SK-N-SH treated with all-trans-retinoic acid at 6 μM for 48 hours (cell line): Measurements from ENCODE around the gene KIRREL3.
"Not testable (repeated sequence)": the region's sequence is repeated elsewhere in the genome, so short reads cannot be mapped to it uniquely, and the experiment has no call there.

Source experiments
- ATAC-seq: fragments of 200-7000 bp; cut with Tn5 transposase; 3 replicates; pipeline ENCODE4 v1.9.1; 2020; ENCODE audit warnings: mild to moderate bottlenecking, moderate library complexity
- ARNTL ChIP-seq: fragments of 450-650 bp; formaldehyde crosslinking; IDR thresholded peaks from 2 replicates; pipeline ENCODE4 v1.5.0; 2020; ENCODE audit warnings: low read depth, mild to moderate bottlenecking, moderate library complexity, borderline replicate concordance
- CREB5 ChIP-seq: fragments of 250-450 bp; sonication (Bioruptor Pico); IDR thresholded peaks from 2 replicates; pipeline ENCODE4 v1.5.1; 2020; ENCODE audit warnings: low read depth, mild to moderate bottlenecking, moderate library complexity
- CSDC2 ChIP-seq: fragments of 250-450 bp; sonication (Bioruptor Pico); IDR thresholded peaks from 2 replicates; pipeline ENCODE4 v1.5.0; 2020; ENCODE audit warnings: mild to moderate bottlenecking, moderate library complexity
- CSRNP3 ChIP-seq: fragments of 250-450 bp; sonication (Bioruptor Pico); IDR thresholded peaks from 2 replicates; pipeline ENCODE4 v1.5.1; 2021; ENCODE audit warnings: mild to moderate bottlenecking, moderate library complexity
- ESRRG ChIP-seq: fragments of 250-450 bp; sonication (Bioruptor Pico); IDR thresholded peaks from 2 replicates; pipeline ENCODE4 v1.6.1; 2021; ENCODE audit warnings: mild to moderate bottlenecking
- GLIS3 ChIP-seq: fragments of 250-450 bp; sonication (Bioruptor Pico); IDR thresholded peaks from 2 replicates; pipeline ENCODE4 v1.5.0; 2020; ENCODE audit warnings: mild to moderate bottlenecking, moderate library complexity
- ISL1 ChIP-seq: fragments of 250-450 bp; sonication (Bioruptor Pico); IDR thresholded peaks from 2 replicates; pipeline ENCODE4 v2.1.2; 2022; ENCODE audit warnings: mild to moderate bottlenecking, moderate library complexity
- OSR1 ChIP-seq: fragments of 250-450 bp; sonication (Bioruptor Pico); IDR thresholded peaks from 2 replicates; pipeline ENCODE4 v1.8.0; 2022; ENCODE audit warnings: moderate library complexity, mild to moderate bottlenecking, inconsistent platforms
- PPARA ChIP-seq: fragments of 250-450 bp; sonication (Bioruptor Pico); IDR thresholded peaks from 2 replicates; pipeline ENCODE4 v1.5.0; 2020; ENCODE audit warnings: mild to moderate bottlenecking, borderline replicate concordance
- SNAI2 ChIP-seq: fragments of 250-450 bp; sonication (Bioruptor Pico); IDR thresholded peaks from 2 replicates; pipeline ENCODE4 v1.5.0; 2020; ENCODE audit warnings: mild to moderate bottlenecking, moderate library complexity
- TCF4 ChIP-seq: fragments of 250-450 bp; sonication (Bioruptor Pico); IDR thresholded peaks from 2 replicates; pipeline ENCODE4 v1.8.0; 2021; ENCODE audit warnings: mild to moderate bottlenecking, moderate library complexity, borderline replicate concordance
- TOX ChIP-seq: fragments of 250-450 bp; sonication (Bioruptor Pico); IDR thresholded peaks from 2 replicates; pipeline ENCODE4 v1.8.0; 2021; ENCODE audit warnings: mild to moderate bottlenecking, moderate library complexity, borderline replicate concordance
- TSHZ2 ChIP-seq: fragments of 250-450 bp; sonication (Bioruptor Pico); IDR thresholded peaks from 2 replicates; pipeline ENCODE4 v1.5.0; 2020; ENCODE audit warnings: mild to moderate bottlenecking, moderate library complexity
- ZC3H10 ChIP-seq: fragments of 250-450 bp; sonication (Bioruptor Pico); IDR thresholded peaks from 2 replicates; pipeline ENCODE4 v1.5.1; 2021; ENCODE audit warnings: mild to moderate bottlenecking, moderate library complexity
- ZFP3 ChIP-seq: fragments of 250-450 bp; sonication (Bioruptor Pico); IDR thresholded peaks from 2 replicates; pipeline ENCODE4 v1.5.0; 2020; ENCODE audit warnings: mild to moderate bottlenecking, moderate library complexity
- ZNF565 ChIP-seq: fragments of 450-650 bp; formaldehyde crosslinking; conservative IDR thresholded peaks from 2 replicates; pipeline ENCODE4 v1.5.0; 2020; ENCODE audit warnings: low read depth, mild to moderate bottlenecking, moderate library complexity
- ZNF70 ChIP-seq: fragments of 450-650 bp; formaldehyde crosslinking; IDR thresholded peaks from 2 replicates; pipeline ENCODE4 v1.5.0; 2020; ENCODE audit warnings: mild to moderate bottlenecking, moderate library complexity
- ZNF8 ChIP-seq: fragments of 450-650 bp; formaldehyde crosslinking; IDR thresholded peaks from 2 replicates; pipeline ENCODE4 v1.5.0; 2020; ENCODE audit warnings: mild to moderate bottlenecking, moderate library complexity
- TF ChIP-seq, protein P1 (sequence below): fragments of 250-450 bp; sonication (Bioruptor Pico); IDR thresholded peaks from 2 replicates; pipeline ENCODE4 v1.8.0; 2021; ENCODE audit warnings: low read depth, mild to moderate bottlenecking, moderate library complexity, borderline replicate concordance
- TF ChIP-seq, protein P2 (sequence below): fragments of 250-450 bp; sonication (Bioruptor Pico); IDR thresholded peaks from 2 replicates; pipeline ENCODE4 v1.8.0; 2020; ENCODE audit warnings: mild to moderate bottlenecking, moderate library complexity, borderline replicate concordance

Gene KIRREL3

DNA sequence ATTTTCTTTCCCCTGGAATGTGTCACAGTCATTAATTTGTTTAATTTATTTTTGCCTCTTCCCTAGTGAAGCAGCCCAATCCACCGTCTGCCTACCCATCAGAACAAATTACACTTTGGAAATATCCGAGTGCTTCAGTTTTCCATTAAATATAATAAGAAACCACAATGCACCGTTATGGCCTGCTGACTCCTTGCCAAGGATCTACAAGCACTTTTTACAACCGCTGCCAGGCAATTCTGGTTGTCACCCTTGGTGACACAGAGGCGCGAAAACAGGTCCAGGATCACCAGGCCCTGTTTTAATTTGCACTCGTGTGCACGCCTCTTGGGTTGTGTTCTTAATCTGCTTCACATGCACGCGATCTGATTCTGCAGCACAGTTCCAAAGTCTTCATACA lies 43.9 kb downstream of the KIRREL3 start:
- TF ChIP-seq ZFP3 (CRISPR knock-in tag) = no peak
- no peak for TF ChIP-seq TSHZ2
- no peak for TF ChIP-seq ARNTL (CRISPR knock-in tag)
- no peak for TF ChIP-seq CSRNP3
- TF ChIP-seq CREB5 (CRISPR knock-in tag) = no peak
- no peak for TF ChIP-seq ZNF565 (CRISPR knock-in tag)
- no peak for TF ChIP-seq TOX (CRISPR knock-in tag)
- no peak for TF ChIP-seq ESRRG (CRISPR knock-in tag)
- TF ChIP-seq TCF4 = no peak
- TF ChIP-seq SNAI2 (CRISPR knock-in tag) = no peak
- no peak for TF ChIP-seq PPARA (CRISPR knock-in tag)
- TF ChIP-seq ZNF8 (CRISPR knock-in tag) = no peak
- ATAC-seq = no peak

DNA sequence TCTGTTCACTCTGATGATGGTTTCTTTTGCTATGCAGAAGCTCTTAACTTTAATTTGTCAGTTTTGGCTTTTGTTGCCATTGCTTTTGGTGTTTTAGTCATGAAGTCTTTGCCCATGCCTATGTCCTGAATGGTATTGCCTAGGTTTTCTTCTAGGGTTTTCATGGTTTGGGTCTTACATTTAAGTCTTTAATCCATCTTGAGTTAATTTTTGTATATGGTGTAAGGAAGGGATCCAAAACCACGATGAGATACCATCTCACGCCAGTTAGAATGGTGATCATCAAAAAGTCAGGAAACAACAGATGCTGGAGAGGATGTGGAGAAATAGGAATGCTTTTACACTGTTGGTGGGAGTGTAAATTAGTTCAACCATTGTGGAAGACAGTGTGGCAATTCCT lies 48.0 kb downstream of the KIRREL3 start:
- ATAC-seq = not testable (repeated sequence)

DNA sequence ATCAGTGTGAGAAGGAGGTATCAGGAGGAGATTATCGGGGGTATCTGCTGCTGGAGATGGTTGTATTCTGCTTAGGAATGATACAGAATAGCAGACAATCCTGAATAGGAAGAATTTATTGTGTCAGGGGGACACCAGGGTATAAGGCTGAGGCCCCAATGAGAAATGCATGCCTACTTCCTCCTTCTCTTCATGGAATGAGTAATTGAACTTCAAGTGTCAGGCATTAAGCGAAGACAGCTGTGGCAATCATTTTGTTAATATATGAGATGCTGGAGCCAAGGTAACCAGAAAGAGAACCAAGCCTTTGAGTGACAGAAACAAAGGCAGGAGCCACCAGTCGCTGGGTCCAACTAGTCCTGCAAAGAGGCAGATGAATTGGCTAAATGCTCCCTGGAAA lies 49.1 kb downstream of the KIRREL3 start:
- TF ChIP-seq GLIS3 = no peak
- no peak for TF ChIP-seq ZC3H10
- TF ChIP-seq ZNF8 (CRISPR knock-in tag) = no peak
- TF ChIP-seq, protein P1, sequence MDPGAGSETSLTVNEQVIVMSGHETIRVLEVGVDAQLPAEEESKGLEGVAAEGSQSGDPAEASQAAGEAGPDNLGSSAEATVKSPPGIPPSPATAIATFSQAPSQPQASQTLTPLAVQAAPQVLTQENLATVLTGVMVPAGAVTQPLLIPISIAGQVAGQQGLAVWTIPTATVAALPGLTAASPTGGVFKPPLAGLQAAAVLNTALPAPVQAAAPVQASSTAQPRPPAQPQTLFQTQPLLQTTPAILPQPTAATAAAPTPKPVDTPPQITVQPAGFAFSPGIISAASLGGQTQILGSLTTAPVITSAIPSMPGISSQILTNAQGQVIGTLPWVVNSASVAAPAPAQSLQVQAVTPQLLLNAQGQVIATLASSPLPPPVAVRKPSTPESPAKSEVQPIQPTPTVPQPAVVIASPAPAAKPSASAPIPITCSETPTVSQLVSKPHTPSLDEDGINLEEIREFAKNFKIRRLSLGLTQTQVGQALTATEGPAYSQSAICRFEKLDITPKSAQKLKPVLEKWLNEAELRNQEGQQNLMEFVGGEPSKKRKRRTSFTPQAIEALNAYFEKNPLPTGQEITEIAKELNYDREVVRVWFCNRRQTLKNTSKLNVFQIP (CRISPR knock-in tag) = no peak
- no peak for TF ChIP-seq TCF4
- no peak for TF ChIP-seq ZNF70 (CRISPR knock-in tag)
- no peak for TF ChIP-seq OSR1 (CRISPR knock-in tag)
- no peak for TF ChIP-seq TOX (CRISPR knock-in tag)
- TF ChIP-seq ARNTL (CRISPR knock-in tag) = no peak
- no peak for TF ChIP-seq ISL1 (CRISPR knock-in tag)
- no peak for TF ChIP-seq SNAI2 (CRISPR knock-in tag)
- no peak for TF ChIP-seq ESRRG (CRISPR knock-in tag)
- no peak for TF ChIP-seq PPARA (CRISPR knock-in tag)
- TF ChIP-seq, protein P2, sequence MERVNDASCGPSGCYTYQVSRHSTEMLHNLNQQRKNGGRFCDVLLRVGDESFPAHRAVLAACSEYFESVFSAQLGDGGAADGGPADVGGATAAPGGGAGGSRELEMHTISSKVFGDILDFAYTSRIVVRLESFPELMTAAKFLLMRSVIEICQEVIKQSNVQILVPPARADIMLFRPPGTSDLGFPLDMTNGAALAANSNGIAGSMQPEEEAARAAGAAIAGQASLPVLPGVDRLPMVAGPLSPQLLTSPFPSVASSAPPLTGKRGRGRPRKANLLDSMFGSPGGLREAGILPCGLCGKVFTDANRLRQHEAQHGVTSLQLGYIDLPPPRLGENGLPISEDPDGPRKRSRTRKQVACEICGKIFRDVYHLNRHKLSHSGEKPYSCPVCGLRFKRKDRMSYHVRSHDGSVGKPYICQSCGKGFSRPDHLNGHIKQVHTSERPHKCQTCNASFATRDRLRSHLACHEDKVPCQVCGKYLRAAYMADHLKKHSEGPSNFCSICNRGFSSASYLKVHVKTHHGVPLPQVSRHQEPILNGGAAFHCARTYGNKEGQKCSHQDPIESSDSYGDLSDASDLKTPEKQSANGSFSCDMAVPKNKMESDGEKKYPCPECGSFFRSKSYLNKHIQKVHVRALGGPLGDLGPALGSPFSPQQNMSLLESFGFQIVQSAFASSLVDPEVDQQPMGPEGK = no peak
- TF ChIP-seq CSDC2 = no peak
- TF ChIP-seq, all 23 proteins: peak for 0
- no peak for ATAC-seq
